Stimulated activated CD4-positive, alpha-beta T cell treated with anti-CD3 and anti-CD28 coated beads, Interleukin-12 subunit alpha, Interleukin-12 subunit beta, amount 100 ng/mL, for 48 hours (primary cell): Measurements from ENCODE around the gene FAM124B.

Source experiments
- DNase-seq, 3 donors: peaks; one replicate each; pipeline ENCODE4 v3.0.0-alpha.2; 2020; ENCODE audit warnings: low read depth in 2 of 3, low spot score in 1 of 3

FAM124B gene, protein sequence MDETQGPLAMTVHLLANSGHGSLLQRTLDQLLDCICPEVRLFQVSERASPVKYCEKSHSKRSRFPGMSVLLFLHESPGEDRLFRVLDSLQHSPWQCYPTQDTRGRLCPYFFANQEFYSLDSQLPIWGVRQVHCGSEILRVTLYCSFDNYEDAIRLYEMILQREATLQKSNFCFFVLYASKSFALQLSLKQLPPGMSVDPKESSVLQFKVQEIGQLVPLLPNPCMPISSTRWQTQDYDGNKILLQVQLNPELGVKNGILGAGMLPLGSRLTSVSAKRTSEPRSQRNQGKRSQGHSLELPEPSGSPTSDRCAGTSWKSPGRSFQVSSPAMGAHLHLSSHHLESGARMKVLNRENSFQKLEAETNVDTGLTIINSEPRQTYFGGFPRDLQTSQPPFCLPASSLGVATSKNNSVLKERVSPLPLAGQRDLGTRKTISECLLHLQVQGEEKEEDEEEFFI

DNA sequence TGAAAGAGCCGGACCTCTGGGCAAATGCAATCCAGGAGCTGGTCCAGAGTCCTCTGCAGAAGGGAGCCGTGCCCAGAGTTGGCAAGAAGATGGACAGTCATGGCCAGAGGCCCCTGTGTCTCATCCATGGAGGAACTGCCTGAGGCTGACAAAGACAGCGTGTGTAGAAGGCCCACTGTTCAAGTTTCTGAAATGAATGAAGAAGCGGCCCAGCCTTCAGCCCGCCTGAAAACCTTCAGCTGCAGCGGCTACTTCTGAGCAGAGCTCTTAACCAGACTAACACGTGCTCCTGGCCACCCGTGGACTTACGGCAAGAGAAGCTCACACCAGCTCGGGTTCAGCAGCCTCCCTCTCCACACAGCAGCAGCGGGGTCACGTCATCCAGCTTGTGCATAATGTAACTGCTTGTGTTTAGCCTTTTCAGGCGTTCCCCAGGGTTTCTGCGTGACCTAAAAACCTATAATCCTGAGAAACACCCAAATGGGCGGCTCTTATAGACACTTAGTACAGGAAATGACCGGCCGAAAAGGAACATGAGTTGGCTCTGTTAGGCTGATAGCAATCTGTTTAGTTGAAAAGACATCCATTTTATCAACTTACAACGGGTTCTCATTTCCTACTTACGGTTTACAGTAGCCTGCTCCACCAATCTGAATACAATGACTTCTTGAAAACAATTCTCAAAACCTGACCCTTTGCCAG, at the start of gene FAM124B:
Gene FAM124B (minus strand): TSS at position 467 of the 702 bp plus-strand sequence. CDS start 339 bp downstream, at position 128.
- DNase-seq, result peak in 2 of 3 donors; percentile 8 to 14

DNA sequence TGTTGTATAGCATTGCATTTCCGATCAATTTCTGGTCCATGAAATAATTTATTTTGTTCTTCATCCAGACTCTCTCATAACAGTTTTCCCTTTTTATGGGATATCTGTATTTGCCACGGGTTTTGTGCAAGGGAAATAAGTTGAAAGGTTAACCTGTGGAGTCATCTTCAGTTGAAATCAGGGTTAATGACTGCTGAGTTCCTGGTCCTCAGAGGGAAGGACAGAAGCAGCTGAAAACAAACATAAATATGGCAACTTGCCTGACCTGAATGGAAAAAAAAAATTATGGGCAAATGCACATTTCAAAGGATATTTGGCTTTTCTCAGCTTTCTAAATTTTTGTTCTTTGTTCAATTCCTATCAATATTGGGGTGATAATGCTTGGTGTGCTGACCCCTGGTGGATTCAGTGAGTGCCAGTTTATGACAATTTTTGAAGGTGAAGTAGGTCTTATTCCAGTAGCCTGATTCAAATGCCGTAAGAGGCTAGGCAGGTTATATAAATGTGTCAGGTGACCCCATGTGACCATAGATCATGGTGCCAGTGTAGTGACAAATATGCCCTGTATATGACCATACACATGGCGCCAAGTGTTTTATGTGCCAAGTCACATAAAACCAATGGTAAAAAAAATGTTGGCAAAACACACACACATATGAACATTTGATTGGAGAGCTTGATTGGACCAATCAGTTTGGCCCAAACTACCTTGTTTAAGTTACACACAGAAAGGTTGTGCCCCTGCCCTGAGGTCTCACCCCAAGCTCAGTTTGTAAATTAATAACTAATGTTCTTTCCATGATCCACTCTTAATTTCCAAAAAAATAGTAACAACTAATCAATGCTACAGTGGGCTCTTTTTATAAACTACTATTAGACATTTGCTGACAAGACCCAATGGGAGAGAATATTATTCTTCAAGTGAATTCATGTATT, 47.6 kb upstream of the FAM124B start:
- no peak for DNase-seq

DNA sequence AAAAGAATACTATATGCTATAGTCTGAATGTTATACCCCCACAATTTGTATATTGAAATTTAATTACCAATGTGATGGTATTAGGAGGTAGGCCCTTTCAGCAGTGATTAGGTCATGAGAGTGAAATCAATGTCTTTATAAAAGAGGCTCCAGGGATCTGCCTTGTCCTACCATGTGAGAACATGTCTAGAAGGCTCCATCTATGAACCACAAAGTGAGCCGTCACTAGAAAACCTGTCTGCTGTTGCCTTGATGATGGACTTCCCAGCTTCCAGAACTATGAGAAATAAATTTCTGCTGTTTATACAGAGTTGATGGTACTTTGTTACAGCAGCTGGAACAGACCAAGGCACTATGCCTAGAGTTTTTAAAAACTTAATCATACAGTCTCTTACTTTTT, 46.3 kb upstream of the FAM124B start:
- no peak for DNase-seq

DNA sequence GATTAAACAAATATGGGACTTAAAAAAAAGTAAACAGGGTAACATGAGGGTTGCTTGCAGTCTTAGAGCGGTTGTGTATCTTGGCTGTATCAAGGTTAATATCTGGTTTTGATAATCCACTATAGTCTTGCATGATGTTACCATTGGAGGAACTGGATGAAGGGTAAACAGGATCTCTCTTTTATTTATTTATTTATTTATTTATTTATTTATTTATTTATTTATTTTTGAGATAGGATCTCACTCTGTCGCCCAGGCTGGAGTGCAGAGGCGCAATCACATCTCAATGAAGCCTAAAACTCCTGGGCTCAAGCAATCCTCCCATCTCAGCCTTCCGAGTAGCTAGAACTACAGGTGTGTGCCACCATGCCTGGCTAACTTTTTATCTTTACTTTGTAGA, 42.9 kb upstream of the FAM124B start:
- DNase-seq, result no peak

DNA sequence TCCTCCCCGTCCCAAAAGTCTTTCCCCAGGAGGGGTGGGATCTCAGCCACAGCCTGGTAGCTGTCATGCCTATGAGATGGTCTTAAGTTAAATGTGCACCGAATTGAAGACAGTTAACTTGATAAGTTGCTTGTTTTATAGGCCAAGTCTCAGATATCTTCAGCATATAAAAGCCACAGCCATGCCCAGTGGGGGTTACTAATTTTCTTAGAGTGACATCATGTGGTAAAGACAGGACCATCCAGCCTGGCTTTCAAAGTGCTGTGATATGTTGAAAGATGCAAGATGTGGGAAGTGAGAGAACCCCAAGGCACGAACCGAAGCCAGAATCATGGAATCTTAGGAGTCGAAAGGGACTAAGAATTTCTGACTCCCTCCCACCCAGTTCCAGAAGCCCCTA, 42.1 kb upstream of the FAM124B start:
- no peak for DNase-seq

DNA sequence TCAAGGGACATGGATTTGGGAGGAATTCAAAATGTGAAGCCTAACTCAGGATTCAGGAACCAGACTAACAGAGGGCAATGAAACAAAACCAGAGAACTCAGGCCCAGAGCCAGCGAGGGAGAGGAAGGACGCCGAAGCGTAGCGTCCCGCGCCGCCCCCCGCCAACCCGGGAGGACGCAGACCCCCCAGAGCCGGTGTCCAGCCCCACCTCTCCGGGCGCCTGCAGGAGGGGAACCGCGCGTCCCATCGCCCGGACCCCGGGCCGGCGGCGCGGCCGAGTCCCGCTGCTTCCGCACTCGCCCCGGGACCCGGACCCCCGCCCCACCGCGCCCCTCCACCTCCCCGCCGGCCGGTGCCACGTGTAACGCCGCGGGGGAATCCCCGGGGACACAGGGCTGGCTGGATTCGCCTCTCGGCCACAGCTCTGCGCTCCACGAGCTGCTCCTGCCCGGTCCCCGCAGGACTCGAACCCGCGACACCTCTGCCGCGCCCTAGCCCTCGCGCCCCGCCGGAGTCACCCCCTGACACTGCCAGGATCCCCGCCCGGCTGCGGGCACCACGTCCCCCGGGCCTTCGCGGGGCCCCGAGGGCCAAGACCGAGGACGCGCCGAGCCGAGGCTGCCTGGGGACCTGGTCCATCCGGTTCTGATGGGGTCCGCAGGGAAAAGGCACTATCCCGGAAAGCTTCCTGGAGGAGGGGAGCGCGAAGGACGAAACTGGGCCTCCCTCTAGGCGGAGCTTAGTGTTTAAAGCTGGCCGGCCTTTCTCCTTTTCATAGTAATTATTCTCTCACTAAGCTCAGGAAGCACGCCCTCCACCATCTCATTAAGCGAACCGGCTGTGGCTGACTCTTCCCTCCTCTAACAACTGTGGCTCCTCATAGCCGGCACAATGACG, 40.4 kb upstream of the FAM124B start:
- DNase-seq, result no peak

DNA sequence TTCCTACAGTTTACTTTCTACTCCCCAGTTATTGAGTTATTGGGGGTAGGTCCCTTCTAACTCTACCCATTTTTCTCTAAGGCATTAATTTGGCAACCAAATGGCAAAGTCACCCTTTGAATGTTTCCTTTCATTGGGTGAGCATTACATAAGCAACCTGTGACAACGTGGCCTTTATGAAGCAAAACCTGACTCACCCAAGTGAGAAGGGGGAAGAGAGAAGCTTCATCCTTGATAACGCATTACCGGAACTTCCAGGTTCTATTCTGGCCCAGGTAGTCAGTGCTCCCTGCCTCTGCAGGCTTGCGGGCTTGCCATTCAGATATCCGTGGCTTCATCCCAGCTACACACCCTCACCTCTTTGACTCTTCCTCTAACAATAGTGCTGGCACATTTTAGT, 39.1 kb upstream of the FAM124B start:
- DNase-seq, result no peak

DNA sequence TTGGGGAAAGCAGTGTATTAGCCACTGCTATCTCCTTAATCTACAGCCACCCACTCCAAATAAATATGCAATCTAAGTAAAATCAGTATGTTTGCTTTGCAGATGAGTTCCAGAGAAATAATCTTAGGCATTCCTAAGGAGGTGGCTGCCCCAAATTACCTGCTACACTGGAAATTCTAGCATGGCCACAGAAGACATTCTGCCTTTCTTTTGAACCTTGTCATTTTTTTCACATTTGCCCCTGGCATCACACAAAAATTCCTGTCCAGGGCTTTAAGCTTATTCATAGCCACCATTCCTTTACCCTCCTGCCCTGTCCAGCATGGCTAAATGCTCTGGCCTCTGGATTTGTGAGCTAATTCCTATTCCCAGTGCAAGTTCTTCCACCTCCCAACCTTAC, 36.8 kb upstream of the FAM124B start:
- DNase-seq, result no peak

DNA sequence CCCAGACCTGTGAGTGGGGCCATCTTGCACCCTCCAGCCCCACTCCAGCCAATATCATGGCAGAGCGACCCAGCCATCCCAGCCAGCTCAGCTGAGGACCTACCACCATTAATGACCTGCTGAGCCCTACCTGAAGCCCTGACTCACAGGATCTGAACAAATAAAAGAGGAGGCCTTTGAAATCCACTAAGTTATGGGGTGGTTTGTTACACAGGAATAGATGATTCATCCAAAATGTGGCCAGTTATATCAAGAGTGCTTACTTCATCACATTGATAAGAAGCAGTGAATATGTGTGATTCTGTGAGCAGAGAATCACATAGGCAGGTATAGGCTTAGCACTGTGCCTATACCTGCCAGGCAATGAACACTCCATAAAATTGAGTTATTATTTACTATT, 34.7 kb upstream of the FAM124B start:
- DNase-seq, result no peak

DNA sequence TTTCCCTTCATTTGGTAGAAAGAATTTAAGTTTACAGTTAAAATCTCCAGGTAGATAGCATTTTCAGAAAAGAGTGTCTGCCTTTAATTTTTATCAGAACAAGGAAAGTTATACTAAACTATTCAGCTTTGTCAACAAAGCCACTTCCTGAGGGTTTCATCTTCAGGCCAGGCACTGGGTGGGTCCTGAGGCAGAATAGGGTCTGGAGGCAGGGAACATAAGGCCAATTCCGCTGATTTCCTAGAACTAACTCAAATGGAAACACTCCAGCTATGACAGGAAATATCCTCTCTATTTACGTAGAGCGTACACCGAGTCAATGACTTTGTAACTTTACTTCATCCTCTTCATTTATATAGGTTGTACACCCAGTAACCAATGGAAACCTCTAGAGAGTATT, 32.7 kb upstream of the FAM124B start:
- DNase-seq, result no peak

DNA sequence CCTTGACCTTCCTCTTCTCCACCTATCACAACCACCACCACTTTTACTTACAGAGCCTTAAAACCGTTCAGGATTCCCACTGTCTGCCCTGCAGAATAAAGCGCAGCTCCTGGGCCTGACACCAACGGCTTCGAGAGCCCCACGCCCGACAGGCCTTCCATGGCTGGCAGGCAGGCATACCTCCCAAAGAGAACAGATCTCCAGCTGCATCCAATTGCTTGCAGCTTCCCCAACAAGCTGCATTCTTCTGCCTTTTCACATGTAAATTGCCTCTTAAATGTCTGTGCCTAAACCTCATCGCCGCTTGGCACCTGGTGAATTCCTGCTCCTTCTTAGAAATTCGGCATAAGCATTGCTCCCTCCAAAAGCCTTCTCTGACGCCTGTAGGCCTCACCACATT, 31.5 kb upstream of the FAM124B start:
- DNase-seq, result no peak

DNA sequence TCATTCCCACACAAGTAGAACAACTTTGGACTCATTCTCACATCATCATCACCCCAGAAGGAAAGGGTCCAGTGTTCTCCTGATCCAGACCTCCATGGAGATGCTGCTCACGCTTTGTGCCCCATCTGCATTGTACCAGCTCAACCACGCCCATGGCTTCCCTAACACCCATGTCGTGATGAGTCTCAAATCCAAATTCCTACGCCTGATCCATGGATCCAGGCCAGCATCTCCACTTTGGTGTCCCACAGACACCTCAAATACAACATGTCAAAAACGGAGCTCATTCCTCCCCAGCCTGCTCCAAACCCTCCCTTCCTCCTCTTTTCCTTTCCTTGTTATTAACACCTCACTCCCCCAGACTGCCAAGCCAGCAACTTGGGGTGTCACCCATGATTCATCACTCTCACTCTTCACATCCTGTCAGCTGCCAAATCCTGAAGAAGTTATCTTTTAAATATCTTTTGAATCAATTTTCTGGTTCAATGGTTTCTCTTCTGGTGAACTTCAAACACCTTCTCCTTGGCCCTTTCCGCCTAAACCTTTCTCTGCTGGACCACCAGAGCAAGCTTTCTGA, 30.2 kb upstream of the FAM124B start:
- DNase-seq, result no peak

DNA sequence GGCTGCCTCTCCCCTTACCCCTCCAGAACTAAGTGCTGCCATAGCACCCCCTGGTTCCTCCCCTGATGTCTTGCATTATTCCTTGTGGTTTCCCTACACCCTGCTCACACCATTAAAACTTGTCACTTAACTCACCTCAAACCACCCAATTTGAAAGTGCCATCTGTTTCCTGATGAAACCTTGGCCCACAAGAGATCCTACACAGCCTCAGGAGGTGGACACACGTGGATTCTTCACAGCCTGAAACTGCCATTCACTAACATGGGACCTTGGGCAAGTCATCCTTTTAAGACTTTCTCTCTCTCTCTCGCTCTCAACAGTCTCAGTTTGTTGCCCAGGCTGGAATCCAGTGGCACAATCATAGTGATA, 27.5 kb upstream of the FAM124B start:
- DNase-seq, result no peak

DNA sequence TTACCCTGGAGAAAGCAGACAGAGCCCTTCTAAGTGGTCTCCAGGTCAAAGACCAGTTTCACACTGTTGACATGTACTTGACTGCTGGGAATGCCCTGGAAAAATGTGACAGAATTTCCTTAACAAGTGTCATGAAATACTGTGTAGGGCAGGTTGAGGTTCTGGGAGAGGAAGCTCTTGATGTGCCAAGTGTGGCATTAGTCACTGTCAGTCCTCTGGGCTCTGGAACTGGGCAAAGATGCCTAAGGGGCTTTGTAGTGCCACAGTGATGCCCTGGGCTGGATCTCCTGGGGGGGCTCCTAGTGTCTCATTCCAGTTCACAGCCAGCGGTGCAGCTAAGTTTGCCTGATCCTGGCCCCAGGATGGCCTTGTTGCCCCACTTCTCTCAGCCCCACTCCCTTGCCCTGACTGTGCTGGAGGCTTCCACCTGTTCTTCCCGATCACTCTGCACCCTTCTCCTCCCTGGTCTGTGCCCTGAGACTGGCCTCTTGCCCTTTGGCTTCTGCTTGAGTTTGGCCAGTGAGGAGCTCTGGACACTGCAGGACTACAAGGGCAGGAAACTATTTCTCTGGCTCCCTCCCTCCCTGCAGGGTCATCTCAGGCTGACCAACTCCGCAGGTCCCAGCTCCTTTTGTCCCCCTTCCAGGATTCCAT, 27.0 kb upstream of the FAM124B start:
- no peak for DNase-seq

DNA sequence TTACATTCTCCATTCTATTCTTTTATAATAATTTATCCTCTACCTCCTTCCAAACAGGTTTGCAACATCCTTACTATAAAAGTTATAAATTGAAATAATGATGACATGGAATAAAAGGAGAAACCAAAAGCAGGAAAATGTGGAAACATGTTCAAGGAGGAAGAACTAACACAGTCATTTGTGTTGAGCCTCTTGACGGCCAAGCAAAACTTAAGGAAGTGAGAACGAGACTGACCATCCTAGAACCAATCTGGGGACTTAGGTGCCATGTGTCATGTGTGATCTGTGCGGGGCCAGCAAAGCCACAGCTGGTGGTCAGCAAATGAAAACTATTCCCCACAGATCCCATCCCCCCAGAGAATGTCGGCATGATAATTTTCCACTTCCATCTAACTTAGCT, 25.6 kb upstream of the FAM124B start:
- DNase-seq, result no peak

DNA sequence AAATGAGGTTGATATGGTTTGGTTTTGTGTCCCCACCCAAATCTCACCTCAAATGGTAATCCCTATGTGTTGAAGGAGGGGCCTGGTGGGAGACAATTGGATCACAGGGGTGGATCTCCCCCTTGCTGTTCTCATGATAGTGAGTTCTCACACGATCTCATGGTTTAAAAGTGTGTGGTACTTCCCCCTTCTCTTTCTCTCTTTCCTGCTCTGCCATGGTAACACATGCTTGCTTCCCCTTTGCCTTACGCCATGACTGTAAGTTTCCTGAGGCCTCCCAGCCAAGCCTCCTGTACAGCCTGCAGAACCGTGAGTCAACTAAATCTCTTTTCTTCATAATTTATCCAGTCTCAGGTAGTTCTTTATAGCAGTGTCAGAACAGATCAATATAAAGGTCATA, 24.7 kb upstream of the FAM124B start:
- DNase-seq, result no peak

DNA sequence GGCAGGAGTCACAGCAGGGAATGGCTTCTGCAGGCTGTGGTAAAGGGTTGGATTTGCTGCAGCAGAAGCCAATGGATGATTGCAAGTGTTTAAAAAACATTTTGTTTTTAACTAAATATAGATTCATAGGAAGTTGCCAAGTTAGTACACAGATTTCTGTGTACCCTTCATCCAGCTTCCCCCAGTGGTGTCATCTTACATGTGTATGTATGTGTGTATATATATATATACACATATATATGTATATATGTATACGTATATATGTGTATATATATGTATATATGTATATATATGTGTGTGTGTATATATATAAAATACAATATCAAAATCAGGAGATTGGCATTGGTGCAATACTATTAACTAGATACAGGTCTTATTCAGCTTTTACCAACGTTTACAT, 19.2 kb upstream of the FAM124B start:
- DNase-seq, result no peak

DNA sequence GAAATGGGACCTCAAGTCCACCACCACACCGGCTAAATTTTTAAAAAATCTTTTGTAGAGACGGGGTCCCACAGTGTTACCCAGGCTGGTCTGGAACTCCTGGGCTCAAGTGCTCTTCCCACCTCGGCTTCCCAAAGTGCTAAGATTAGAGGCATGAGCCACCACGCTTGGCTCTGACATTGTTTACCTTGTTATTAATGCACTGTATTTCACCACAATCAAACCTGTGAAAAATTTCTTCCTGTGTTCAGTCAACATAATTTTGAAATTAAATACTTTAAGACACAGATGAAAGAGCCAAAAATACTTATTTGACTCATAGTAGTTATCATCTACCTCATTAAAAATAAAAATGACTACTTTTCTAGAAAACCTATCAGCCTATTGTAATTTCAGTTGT, 16.0 kb upstream of the FAM124B start:
- no peak for DNase-seq

DNA sequence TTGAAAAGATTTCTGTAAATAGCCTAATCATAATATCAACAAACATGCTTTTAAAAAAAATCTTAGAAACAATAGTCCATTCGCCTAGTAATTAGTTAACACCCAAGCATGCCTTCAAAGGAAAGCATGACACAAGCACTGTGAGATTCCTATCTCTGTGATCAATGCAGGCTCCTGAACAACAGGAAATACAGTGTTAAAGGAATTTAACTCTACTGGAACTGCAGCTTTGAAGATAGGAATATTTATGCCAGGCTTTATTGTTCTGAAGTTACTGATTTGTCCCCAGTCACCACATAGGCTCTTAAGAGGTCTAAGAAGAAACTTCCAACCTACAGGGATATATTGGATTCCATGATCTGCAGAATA, 15.4 kb upstream of the FAM124B start:
- no peak for DNase-seq
